ENCODE measurements around the gene FAM13A.

FAM13A gene

GRCh38 chr4:88734403-88734949, 322.5 kb downstream of the FAM13A start:
- H3K4me3 ChIP-seq (replicated peaks; ENCODE audit: low read depth, low read length): no peak overlapping the region
- no peak for TF ChIP-seq CTCF (IDR thresholded peaks at IDR 0.05; ENCODE audit: low read length, missing control alignments)
- DNase-seq (ENCODE audit: low read depth): no peak

GRCh38 chr4:88732714-88733368, 324.1 kb downstream of the FAM13A start:
- H3K4me3 ChIP-seq (replicated peaks; ENCODE audit: low read depth, low read length): no peak overlapping the region
- DNase-seq (ENCODE audit: low read depth): no peak
- TF ChIP-seq CTCF (IDR thresholded peaks at IDR 0.05; ENCODE audit: low read length, missing control alignments): no peak

- no peak for TF ChIP-seq CTCF (IDR thresholded peaks at IDR 0.05; ENCODE audit: low read length, missing control alignments)
- no peak for DNase-seq (ENCODE audit: low read depth)
- H3K4me3 ChIP-seq (replicated peaks; ENCODE audit: low read depth, low read length): no peak overlapping the region
Measured at GRCh38 chr4:88731381-88731780, 325.6 kb downstream of the FAM13A start.

GRCh38 chr4:88730811-88731210, 326.2 kb downstream of the FAM13A start:
- no peak for TF ChIP-seq CTCF (IDR thresholded peaks at IDR 0.05; ENCODE audit: low read length, missing control alignments)
- no peak for DNase-seq (ENCODE audit: low read depth)
- no peak overlapping the region for H3K4me3 ChIP-seq (replicated peaks; ENCODE audit: low read depth, low read length)

GRCh38 chr4:88729146-88729760, 327.7 kb downstream of the FAM13A start:
- no peak for TF ChIP-seq CTCF (IDR thresholded peaks at IDR 0.05; ENCODE audit: low read length, missing control alignments)
- DNase-seq (ENCODE audit: low read depth): no peak

GRCh38 chr4:88728146-88728545, 328.8 kb downstream of the FAM13A start:
- TF ChIP-seq CTCF (IDR thresholded peaks at IDR 0.05; ENCODE audit: low read length, missing control alignments): no peak
- no peak overlapping the region for H3K4me3 ChIP-seq (replicated peaks; ENCODE audit: low read depth, low read length)
- DNase-seq (ENCODE audit: low read depth): no peak

More at GRCh38 chr4:88729146-88729760, 327.7 kb downstream of the FAM13A start:
- no peak overlapping the region for H3K4me3 ChIP-seq (replicated peaks; ENCODE audit: low read depth, low read length)

Measured in fibroblast of pulmonary artery (primary cell).